Measurements from ENCODE around the gene SNX25. TPM values are rescaled to one million over a fixed set of nuclear protein-coding genes. Genes with fewer than 3 reads are reported as not detected.

Gene SNX25
- total and polyA plus RNA-seq, 4 donors = 18.3 to 33.5 (median 24.8) TPM

- 71% methylated on average over 4 of the region's 4 CpGs for WGBS (ENCODE audit: insufficient coverage)
- DNase-seq (ENCODE audit: low read depth in 4 of 6, low spot score in 6 of 6) = no peak
- H3K4me3 ChIP-seq (ENCODE audit: low read depth, low read length) = no peak overlapping the region
- no peaks in the 10 kb centered on the region for H3K27me3 ChIP-seq (ENCODE audit: control insufficient read depth, insufficient read depth, low read length)
- H3K9me3 ChIP-seq (ENCODE audit: control insufficient read depth, insufficient read depth, low read length) = no peaks in the 10 kb centered on the region
- H3K36me3 ChIP-seq (ENCODE audit: control insufficient read depth, insufficient read depth, low read length) = no peaks in the 10 kb centered on the region
- peaks cover 13% of the 10 kb centered on the region for H3K4me1 ChIP-seq (ENCODE audit: control insufficient read depth, insufficient read depth, low read length)
- no peak overlapping the region for H3K27ac ChIP-seq (ENCODE audit: low read depth, low read length)
These were observed 77.6 kb downstream of the SNX25 start for GRCh38 chr4:185287031-185287430.

- 69% methylated on average over 2 of the region's 6 CpGs for WGBS (ENCODE audit: insufficient coverage)
- Histone ChIP-seq H3K4me3 (ENCODE audit: low read depth, low read length) (no peak overlapping the region), H3K27me3 (ENCODE audit: control insufficient read depth, insufficient read depth, low read length) (no peaks in the 10 kb centered on the region), H3K4me1 (ENCODE audit: control insufficient read depth, insufficient read depth, low read length) (peaks cover 13% of the 10 kb centered on the region), H3K36me3 (ENCODE audit: control insufficient read depth, insufficient read depth, low read length) (peaks cover 3% of the 10 kb centered on the region), H3K27ac (ENCODE audit: low read depth, low read length) (no peak overlapping the region), H3K9me3 (ENCODE audit: control insufficient read depth, insufficient read depth, low read length) (no peaks in the 10 kb centered on the region)
- DNase-seq (ENCODE audit: low read depth in 4 of 6, low spot score in 6 of 6) = no peak
These were observed 80.7 kb downstream of the SNX25 start for GRCh38 chr4:185290018-185290607.

GRCh38 chr4:185290656-185291055 lies 81.3 kb downstream of the SNX25 start:
- H3K4me1 ChIP-seq (ENCODE audit: control insufficient read depth, insufficient read depth, low read length) = peaks cover 13% of the 10 kb centered on the region
- DNase-seq (ENCODE audit: low read depth in 4 of 6, low spot score in 6 of 6) = no peak
- H3K9me3 ChIP-seq (ENCODE audit: control insufficient read depth, insufficient read depth, low read length) = no peaks in the 10 kb centered on the region
- no peaks in the 10 kb centered on the region for H3K27me3 ChIP-seq (ENCODE audit: control insufficient read depth, insufficient read depth, low read length)
- WGBS (ENCODE audit: insufficient coverage) = 26% methylated on average over 4 of the region's 5 CpGs
- no peak overlapping the region for H3K27ac ChIP-seq (ENCODE audit: low read depth, low read length)
- H3K36me3 ChIP-seq (ENCODE audit: control insufficient read depth, insufficient read depth, low read length) = peaks cover 3% of the 10 kb centered on the region
- no peak overlapping the region for H3K4me3 ChIP-seq (ENCODE audit: low read depth, low read length)

GRCh38 chr4:185293202-185293601 lies 83.8 kb downstream of the SNX25 start:
- Histone ChIP-seq H3K36me3 (ENCODE audit: control insufficient read depth, insufficient read depth, low read length) (peaks cover 3% of the 10 kb centered on the region), H3K27ac (ENCODE audit: low read depth, low read length) (no peak overlapping the region), H3K4me3 (ENCODE audit: low read depth, low read length) (no peak overlapping the region), H3K27me3 (ENCODE audit: control insufficient read depth, insufficient read depth, low read length) (no peaks in the 10 kb centered on the region), H3K9me3 (ENCODE audit: control insufficient read depth, insufficient read depth, low read length) (no peaks in the 10 kb centered on the region), H3K4me1 (ENCODE audit: control insufficient read depth, insufficient read depth, low read length) (peaks cover 6% of the 10 kb centered on the region)
- WGBS (ENCODE audit: insufficient coverage) = no CpG with 5 or more reads among the region's 1 CpG
- DNase-seq (ENCODE audit: low read depth in 4 of 6, low spot score in 6 of 6) = no peak

GRCh38 chr4:185296665-185297460 lies 87.5 kb downstream of the SNX25 start:
- Histone ChIP-seq H3K27ac (ENCODE audit: low read depth, low read length) (no peak overlapping the region), H3K4me3 (ENCODE audit: low read depth, low read length) (no peak overlapping the region), H3K9me3 (ENCODE audit: control insufficient read depth, insufficient read depth, low read length) (no peaks in the 10 kb centered on the region), H3K36me3 (ENCODE audit: control insufficient read depth, insufficient read depth, low read length) (peaks cover 3% of the 10 kb centered on the region), H3K27me3 (ENCODE audit: control insufficient read depth, insufficient read depth, low read length) (no peaks in the 10 kb centered on the region), H3K4me1 (ENCODE audit: control insufficient read depth, insufficient read depth, low read length) (no peaks in the 10 kb centered on the region)
- 100% methylated on average over 1 of the region's 6 CpGs for WGBS (ENCODE audit: insufficient coverage)
- DNase-seq (ENCODE audit: low read depth in 4 of 6, low spot score in 6 of 6) = no peak

GRCh38 chr4:185298728-185299430 lies 89.5 kb downstream of the SNX25 start:
- H3K4me3 ChIP-seq (ENCODE audit: low read depth, low read length) = no peak overlapping the region
- H3K27me3 ChIP-seq (ENCODE audit: control insufficient read depth, insufficient read depth, low read length) = no peaks in the 10 kb centered on the region
- H3K9me3 ChIP-seq (ENCODE audit: control insufficient read depth, insufficient read depth, low read length) = no peaks in the 10 kb centered on the region
- no peak for DNase-seq (ENCODE audit: low read depth in 4 of 6, low spot score in 6 of 6)
- H3K27ac ChIP-seq (ENCODE audit: low read depth, low read length) = no peak overlapping the region
- WGBS (ENCODE audit: insufficient coverage) = 95% methylated on average over 10 of the region's 12 CpGs
- no peaks in the 10 kb centered on the region for H3K4me1 ChIP-seq (ENCODE audit: control insufficient read depth, insufficient read depth, low read length)
- peaks cover 4% of the 10 kb centered on the region for H3K36me3 ChIP-seq (ENCODE audit: control insufficient read depth, insufficient read depth, low read length)

GRCh38 chr4:185304541-185304940 lies 95.1 kb downstream of the SNX25 start:
- WGBS (ENCODE audit: insufficient coverage) = 85% methylated on average over 2 of the region's 4 CpGs
- Histone ChIP-seq H3K36me3 (ENCODE audit: control insufficient read depth, insufficient read depth, low read length) (peaks cover 4% of the 10 kb centered on the region), H3K27ac (ENCODE audit: low read depth, low read length) (no peak overlapping the region), H3K4me1 (ENCODE audit: control insufficient read depth, insufficient read depth, low read length) (peaks cover 4% of the 10 kb centered on the region), H3K27me3 (ENCODE audit: control insufficient read depth, insufficient read depth, low read length) (no peaks in the 10 kb centered on the region), H3K4me3 (ENCODE audit: low read depth, low read length) (no peak overlapping the region), H3K9me3 (ENCODE audit: control insufficient read depth, insufficient read depth, low read length) (no peaks in the 10 kb centered on the region)
- no peak for DNase-seq (ENCODE audit: low read depth in 4 of 6, low spot score in 6 of 6)

- Histone ChIP-seq H3K27me3 (ENCODE audit: control insufficient read depth, insufficient read depth, low read length) (no peaks in the 10 kb centered on the region), H3K36me3 (ENCODE audit: control insufficient read depth, insufficient read depth, low read length) (peaks cover 4% of the 10 kb centered on the region), H3K9me3 (ENCODE audit: control insufficient read depth, insufficient read depth, low read length) (no peaks in the 10 kb centered on the region), H3K4me3 (ENCODE audit: low read depth, low read length) (no peak overlapping the region), H3K4me1 (ENCODE audit: control insufficient read depth, insufficient read depth, low read length) (peaks cover 4% of the 10 kb centered on the region), H3K27ac (ENCODE audit: low read depth, low read length) (no peak overlapping the region)
- 94% methylated on average over 1 of the region's 5 CpGs for WGBS (ENCODE audit: insufficient coverage)
- DNase-seq (ENCODE audit: low read depth in 4 of 6, low spot score in 6 of 6) = peak in 2 of 6 donors; percentile 34 to 60
These were observed 95.7 kb downstream of the SNX25 start for GRCh38 chr4:185304944-185305690.

- WGBS (ENCODE audit: insufficient coverage) = 19% methylated on average over 2 of the region's 7 CpGs
- Histone ChIP-seq H3K36me3 (ENCODE audit: control insufficient read depth, insufficient read depth, low read length) (peaks cover 4% of the 10 kb centered on the region), H3K4me1 (ENCODE audit: control insufficient read depth, insufficient read depth, low read length) (peaks cover 4% of the 10 kb centered on the region), H3K4me3 (ENCODE audit: low read depth, low read length) (no peak overlapping the region), H3K27me3 (ENCODE audit: control insufficient read depth, insufficient read depth, low read length) (no peaks in the 10 kb centered on the region), H3K27ac (ENCODE audit: low read depth, low read length) (peak overlapping the region; percentile 29), H3K9me3 (ENCODE audit: control insufficient read depth, insufficient read depth, low read length) (no peaks in the 10 kb centered on the region)
- peak in 4 of 6 donors; percentile 35 to 77 (median 52) for DNase-seq (ENCODE audit: low read depth in 4 of 6, low spot score in 6 of 6)
These were observed 96.6 kb downstream of the SNX25 start for GRCh38 chr4:185305979-185306442.
